Lower leg skin (tissue), 3 donors: ENCODE measurements around the gene BBS1.

Experiments
- POLR2A ChIP-seq, 2 donors: fragments of 450-650 bp; IDR thresholded peaks; one replicate each; pipeline ENCODE4 v1.6.1; 2016 to 2017; ENCODE audit warnings: antibody characterized with exemption in 2 of 2, mild to moderate bottlenecking in 1 of 2, moderate library complexity in 1 of 2
- TF ChIP-seq, protein P1 (sequence below), 3 donors: fragments of 450-650 bp; IDR thresholded peaks; one replicate each; pipeline ENCODE4 v1.5.1; 2016; ENCODE audit warnings: antibody characterized with exemption in 3 of 3, mild to moderate bottlenecking in 3 of 3, moderate library complexity in 2 of 3

DNA sequence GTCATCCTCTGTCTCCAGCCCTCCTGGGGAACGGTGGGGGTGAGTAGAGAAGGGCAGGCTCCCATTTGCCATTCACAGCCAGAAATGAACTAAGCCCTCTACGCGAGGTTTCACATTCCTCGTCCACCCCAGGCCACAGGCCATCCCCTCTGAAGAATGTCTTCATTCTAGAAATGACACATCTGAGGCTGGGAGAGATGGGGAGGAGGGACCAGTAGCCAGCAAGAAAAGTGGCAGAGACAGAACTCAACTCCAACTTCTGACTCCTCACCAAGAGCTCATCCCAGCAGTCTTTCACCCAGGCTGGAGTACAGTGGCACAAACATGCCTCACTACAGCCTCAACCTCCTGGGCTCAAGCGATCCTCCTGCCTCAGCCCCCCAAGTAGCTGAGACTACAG, 54.5 kb downstream of the BBS1 start:
- TF ChIP-seq, protein P1, sequence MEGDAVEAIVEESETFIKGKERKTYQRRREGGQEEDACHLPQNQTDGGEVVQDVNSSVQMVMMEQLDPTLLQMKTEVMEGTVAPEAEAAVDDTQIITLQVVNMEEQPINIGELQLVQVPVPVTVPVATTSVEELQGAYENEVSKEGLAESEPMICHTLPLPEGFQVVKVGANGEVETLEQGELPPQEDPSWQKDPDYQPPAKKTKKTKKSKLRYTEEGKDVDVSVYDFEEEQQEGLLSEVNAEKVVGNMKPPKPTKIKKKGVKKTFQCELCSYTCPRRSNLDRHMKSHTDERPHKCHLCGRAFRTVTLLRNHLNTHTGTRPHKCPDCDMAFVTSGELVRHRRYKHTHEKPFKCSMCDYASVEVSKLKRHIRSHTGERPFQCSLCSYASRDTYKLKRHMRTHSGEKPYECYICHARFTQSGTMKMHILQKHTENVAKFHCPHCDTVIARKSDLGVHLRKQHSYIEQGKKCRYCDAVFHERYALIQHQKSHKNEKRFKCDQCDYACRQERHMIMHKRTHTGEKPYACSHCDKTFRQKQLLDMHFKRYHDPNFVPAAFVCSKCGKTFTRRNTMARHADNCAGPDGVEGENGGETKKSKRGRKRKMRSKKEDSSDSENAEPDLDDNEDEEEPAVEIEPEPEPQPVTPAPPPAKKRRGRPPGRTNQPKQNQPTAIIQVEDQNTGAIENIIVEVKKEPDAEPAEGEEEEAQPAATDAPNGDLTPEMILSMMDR (IDR thresholded peaks at IDR 0.05), result no peak
- TF ChIP-seq POLR2A (IDR thresholded peaks at IDR 0.05), result no peak
